NCI-H1694 (cell line): Measurements from ENCODE around the gene VAV3.
"Not testable (repeated sequence)": the region's sequence is repeated elsewhere in the genome, so short reads cannot be mapped to it uniquely, and the experiment has no call there.

Experiments
- DNase-seq: peaks from one replicate; lab custom pipeline; 2025; lab: John Stamatoyannopoulos, UW

The VAV3 gene

DNA sequence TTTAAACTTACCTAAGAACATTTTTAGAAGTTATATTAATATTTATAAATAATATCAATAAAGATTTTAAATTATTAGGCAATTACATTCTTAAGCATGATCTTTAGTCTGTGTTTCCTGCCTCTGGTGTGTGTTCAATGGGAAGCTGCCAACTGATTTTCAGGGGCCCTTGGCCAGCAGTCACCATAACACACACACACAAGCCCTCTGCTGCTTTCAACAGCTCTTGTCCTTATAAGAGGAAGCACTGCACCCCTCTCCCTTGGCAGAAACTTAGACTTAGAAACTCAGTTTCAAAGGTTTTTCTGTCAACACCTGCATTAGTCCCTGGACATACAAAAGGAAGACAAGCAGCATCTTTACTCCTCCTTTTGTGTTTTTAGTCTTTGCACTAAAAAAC, 81.4 kb downstream of the VAV3 start:
- DNase-seq: no peak

DNA sequence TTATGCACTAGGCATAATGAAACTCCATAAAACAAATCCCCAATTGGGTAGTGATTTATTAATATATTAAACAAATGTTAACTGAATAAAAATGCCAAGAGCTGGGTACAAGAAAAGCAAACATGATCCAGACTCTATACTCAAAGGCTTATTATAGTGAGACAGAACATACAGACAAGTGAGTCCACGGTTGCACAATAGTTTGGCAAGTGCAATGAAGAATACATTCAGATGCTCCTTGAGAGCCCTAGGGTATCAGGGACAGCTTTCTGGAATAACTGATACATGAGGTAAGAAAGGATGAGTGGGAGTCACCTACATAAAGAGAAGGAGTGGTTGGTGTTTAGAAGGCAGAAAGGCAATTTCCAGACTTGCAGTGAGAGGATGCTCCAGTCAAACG, 85.1 kb downstream of the VAV3 start:
- no peak for DNase-seq

DNA sequence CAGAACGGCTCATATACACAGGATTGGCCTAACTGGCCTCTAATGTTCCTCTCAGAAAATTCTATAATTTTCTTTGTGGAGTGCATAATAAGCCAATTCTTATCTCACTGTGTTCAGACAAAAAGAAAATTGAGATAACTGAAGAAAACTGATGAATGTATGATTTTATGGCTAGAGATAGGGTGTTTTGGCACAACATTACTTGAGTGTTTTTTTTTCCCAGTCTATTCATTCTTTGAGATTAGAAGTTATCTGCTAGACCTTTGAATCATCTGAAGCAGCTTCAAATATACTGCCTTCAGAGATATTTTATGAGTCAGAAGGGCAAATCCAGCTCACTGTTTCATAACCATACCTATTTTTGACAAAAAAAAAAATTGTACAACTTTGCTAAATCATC, 85.6 kb downstream of the VAV3 start:
- no peak for DNase-seq

DNA sequence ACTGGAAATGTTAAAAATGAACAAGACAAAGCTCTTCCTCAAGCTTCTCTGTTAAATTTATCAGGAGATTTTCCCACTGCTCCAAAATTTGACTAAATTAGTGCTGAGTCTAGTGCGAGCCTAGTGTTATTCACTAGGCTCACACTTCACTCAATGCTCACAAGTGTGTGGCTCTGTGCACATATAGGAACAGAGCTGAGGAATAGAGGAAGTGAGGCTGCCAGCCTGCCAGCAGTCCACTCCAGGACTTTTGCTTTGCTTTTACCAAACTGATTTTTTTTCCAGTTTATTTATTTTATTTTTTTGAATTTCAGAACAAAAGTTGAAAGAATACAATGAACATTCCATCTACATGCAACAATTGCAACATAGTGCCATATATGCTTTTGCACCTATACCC, 87.2 kb downstream of the VAV3 start:
- DNase-seq: no peak

DNA sequence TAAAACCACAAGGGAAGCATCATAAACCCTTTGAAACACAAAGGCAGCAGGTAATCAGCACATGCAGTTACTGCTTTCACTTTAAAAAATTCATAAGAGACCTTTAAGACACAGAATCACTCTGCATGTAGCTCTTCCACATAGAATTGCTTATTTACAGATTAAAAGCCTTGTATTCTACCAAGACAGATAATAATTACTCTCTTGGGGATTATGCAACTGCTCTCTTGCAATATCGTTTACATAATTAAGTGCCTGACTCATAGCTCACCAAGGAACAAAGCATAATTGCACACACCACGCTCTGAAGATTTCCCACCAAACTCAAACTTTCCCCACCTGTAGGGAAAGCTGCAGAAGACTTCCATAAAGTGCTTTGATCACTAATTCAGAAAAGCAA, 87.9 kb downstream of the VAV3 start:
- no peak for DNase-seq

DNA sequence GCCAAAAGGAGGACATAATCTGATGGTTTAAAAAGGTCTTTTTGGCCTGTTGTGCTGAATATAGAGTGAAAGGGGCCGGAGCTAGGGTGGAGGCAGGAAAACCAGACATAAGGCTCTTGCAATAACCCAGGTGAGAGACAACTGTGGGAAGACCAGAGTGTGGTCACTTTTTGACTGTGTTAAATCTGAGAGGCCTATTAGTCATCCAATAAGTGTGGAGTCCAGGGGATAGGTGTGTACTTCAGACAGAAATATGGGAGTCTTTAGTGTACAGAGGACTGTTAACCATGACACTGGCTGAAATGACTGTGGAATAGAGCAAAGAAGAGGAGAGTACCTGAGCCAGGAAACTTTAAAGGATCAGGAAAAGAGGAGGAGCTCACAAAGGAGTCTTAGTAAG, 89.3 kb downstream of the VAV3 start:
- DNase-seq: no peak

DNA sequence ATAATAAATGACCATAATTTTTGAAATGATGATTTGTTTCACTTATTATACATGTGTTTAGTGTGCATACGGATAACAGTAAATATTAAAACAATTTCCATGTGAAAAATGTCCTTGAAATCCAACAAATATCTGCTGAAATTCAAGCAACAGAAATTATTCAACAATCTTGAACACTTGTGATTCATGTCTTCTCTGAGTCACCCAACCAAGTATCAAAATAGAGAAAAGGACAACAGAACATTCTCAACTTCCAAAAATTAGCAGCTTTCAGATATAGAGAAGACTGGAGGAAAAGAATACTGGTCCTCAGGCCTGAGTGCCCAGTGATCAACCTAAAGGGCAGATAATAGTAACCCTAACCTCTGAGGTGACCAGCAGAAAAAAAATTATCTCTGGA, 90.8 kb downstream of the VAV3 start:
- DNase-seq: no peak

DNA sequence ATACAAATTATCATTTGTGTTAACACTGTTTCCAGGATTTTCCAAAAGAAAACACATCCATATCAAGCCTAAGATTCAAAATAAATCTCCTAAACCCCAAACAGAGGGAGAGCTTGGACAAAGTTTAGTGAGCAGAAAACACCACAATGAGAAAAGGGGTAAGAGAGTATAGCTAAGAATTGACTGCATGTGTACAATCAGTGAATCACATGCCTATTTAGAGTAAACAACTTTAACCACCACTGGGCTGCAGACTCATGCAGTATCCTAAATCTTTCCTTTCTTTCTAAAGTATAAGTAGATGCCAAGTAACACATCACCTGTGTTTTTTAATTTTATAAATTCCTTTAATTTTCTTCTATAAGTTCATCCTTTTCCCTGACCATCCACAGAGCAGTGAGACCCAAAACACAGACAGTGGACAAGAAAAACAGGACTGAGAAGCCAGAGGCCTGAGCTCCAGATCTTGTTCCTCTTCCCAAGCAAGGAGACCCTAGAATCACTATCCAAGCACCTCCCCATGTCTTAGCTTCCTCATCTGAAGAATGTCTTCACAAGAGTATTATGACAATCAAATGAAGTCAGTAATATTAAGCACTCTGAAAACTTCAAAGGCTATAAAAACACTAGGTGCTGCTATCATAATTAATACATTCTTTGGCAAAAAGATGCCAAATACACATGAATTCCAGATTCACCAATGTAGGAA, 93.1 kb downstream of the VAV3 start:
- no peak for DNase-seq

DNA sequence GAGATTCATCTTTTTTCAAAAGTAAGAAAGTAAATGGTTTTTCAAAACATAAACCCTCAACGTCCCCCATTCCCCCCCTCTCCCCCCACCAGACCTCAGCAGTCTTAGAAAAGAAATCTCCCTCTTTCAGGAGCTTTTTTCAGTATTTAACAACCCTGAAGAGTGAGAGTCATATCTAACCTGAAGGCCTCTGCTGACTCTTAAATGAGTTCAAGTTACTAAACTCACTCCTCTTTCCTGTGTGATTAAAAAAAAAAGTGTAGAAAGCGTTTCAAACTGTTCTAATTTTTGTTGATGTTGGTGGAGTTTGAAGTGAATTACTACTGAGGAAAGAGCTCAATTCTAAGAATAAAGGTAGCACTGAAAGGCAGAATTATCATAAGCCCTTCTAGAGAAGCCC, 93.7 kb downstream of the VAV3 start:
- DNase-seq: no peak

DNA sequence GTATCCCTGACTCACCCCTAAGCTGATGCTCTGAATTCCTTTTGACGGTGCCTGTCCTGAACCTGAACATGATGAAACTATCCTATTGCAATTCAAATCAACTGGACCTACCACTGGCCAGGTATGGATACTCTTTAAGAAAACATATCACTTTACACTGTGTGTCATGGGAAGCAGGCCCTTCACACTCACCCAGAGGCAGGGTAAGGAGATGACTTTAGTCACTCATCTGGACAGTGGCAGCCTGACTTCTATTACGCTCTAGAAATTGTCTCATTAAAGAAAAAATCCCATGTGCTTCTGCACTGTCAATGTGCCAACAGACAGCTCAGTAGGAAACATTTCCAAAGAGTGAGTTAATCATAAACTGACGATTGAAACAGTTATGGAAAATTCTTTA, 94.3 kb downstream of the VAV3 start:
- DNase-seq: no peak

DNA sequence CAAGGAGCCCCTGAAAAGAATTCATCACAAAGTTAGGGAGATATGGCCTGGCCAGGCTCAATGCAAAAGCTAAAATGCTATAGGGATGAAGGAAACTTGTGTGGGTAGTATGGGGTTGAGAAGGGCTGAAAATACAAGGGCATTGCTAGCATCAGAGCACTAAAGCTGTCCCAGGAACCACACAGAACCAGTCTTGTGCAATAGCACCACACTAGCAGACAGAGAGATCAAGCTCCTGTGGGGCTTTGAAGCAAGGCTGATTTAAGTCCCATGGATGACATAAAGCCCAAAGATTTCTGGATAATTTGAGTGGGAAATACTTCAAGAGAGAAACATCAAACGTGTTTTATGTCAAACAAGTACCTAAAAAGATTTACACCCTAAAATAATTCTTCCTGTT, 97.1 kb downstream of the VAV3 start:
- DNase-seq: no peak

DNA sequence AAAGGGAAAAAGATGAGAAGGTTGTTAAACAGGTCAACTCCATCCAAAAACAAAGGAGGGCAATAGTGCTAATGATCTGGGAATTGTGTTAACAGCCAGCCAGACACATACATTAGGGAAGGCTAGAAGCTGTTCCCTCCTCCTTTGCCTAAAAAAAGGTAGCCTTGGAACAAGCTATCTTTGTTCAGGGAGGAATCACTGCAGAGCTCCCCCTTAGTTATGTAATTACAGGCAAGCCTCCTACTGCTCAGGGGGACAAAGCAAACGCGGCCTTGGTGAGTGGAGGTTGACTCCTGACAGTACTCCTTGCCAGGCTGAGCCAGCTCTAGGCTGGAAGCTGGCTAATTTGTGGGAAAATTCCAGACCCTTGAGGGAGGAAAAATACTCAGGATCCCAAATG, 97.6 kb downstream of the VAV3 start:
- no peak for DNase-seq

DNA sequence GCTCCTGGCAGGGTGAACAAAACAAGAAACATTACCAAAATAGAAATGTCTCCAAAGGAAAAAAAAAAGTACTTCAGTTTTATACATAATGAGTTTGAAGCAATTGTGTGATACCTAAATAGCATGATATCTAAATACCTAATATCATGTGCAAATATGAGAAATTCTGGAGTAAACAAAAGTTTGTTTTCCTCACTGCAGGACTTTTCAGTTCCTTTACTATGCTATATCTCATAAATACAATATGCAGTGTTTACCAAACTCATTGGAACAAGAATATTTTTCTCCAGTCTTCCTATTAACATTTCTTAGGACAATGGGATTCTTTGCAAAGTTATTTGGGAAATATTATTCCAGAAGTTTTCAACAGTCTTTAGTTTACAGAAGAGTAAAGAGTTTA, 98.1 kb downstream of the VAV3 start:
- no peak for DNase-seq

DNA sequence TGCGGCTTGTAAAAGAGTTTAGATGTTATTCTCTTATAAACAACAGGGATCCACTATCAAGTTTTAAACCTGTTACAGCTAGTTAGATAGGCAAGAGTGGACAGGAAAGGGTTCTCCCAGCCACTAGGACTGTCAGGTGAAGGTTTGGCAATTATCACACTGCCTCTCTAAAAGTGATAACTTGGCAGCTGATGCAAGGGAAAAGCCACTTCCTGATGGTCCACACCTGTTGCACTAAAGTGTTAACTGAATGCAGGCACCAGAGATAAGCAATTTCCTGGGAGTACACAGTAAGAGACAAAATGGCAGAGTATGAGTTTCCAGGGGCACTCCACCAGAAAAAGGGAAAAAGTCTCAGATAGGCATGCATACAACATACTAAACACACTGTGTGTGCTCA, 99.4 kb downstream of the VAV3 start:
- DNase-seq: no peak

DNA sequence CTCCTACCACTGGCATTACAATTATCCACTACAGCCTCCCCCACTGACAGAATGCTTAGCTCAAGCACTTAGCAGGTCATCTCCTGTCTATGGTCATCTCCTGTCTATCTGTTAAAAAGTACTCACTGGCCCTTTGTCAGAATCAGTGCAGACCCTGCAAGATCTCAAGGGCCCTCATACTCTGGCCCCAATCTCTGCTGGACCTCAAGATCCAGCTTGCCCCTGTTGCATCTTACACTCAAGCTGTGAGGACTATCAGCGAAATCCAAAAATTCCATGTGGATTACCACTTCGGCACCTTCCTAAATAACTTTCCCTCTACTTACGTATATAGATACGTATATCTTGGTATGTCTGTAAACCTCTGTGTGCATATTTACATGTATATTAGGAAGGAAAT, 101.6 kb downstream of the VAV3 start:
- DNase-seq: no peak

DNA sequence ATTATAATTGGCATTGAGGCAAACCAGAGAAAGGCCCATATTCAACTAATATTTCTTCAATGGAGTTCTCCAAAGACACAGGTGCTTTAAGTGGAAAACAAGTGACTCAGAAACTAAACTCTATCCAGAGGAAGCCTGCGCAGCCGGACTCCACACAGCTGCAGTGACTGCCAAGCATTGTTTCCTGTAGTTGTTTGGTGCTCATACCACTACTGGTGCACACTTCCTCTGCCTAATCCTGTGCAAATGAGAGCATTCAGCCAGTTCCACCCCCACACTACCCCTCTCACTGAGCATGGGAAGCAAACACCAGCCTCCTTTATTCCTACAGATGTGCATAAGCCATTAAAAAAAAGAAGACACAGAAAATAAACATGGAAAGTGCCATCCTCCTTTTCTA, 102.9 kb downstream of the VAV3 start:
- DNase-seq: no peak

DNA sequence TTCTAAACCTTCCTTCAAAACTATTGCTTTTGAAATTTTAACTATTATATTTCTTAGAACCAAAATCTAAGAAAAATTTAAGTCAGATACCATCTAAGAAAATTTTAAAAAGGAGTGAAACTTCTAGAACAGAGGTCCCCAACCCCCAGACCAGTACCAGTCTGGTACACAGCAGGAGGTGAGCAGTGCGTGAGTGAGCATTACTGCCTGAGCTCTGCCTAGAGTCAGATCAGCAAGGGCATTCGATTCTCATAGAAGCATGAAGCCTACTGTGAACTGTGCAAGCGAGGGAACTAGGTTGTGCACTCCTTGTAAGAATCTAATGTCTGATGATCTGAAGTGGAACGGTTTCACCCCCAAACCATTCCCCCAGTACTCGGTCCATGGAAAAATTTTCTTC, 106.7 kb downstream of the VAV3 start:
- DNase-seq: no peak

DNA sequence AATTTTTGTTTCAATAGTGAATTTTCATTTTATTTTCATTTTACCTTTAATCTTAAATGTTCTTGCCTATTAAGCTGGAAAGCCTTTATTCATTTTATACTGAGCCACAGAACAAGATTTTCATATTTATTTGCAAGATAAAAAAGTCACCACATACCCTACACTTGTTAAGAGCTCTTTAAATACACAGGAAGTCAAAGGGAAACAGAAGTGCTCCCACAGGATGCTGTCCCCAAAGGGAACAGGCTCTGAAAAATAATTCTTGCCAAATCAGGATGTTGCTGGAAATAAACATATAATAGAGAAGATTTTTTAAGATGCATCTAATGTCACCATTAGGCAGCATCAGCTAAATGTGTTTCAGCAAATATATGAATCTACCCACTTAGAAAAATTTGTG, 113.6 kb downstream of the VAV3 start:
- DNase-seq: no peak

DNA sequence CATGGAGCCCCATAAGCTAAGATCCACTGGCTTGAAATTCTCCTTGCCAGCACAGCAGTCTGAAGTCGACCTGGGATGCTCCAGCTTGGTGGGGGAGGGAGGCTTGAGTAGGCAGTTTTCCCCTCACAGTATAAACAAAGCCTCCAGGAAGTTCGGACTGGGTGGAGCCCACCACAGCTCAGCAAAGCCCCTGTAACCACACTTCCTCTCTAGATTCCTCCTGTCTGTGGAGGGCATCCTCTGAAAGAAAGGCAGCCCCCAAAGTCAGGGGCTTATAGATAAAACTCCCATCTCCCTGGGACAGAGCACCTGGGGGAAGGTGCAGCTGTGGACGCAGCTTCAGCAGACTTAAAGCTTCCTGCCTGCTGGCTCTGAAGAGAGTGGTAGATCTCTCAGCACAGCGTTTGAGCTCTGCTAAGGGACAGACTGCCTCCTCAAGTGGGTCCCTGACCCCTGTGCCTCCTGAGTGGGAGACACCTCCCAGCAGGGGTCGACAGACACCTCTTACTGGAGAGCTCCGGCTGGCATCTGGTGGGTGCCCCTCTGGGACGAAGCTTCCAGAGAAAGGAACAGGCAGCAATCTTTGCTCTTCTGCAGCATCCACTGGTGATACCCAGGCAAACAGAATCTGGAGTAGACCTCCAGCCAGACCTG, 120.3 kb downstream of the VAV3 start:
- not testable (repeated sequence) for DNase-seq

DNA sequence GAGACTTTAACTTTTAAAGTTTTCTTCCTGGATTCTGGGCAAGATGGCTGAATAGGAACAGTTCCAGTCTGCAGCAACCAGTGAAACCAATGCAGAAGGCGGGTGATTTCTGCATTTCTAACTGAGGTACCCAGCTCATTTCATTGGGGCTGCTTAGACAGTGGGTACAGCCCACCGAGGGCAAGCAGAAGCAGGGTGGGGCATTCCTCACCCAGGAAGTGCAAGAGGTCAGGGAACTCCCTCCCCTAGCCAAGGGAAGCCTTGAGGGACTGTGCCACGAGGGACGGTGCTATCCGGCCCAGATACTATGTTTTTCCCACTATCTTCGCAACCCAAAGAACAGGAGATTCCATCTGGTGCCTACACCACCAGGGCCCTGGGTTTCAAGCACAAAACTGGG, 121.0 kb downstream of the VAV3 start:
- no peak for DNase-seq

DNA sequence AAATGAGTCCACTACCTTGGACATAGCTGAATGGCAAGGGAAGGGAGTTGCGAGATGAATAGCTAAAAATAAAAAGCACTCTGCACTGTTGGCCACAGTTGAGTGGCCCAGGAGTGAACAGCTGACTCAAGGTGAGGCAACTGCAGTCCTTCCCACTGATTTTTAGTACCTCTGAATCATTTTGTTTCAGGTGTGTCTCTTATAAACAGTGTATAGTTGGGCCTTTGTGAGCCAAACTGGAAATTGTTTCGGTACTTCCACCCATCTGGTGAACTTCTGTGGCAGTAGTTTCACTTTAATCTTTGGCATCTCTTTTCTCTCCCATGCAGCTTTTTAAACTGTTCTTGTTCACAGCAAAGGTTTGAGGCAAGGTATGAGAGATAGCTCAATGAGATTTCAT, 122.7 kb downstream of the VAV3 start:
- DNase-seq: no peak

DNA sequence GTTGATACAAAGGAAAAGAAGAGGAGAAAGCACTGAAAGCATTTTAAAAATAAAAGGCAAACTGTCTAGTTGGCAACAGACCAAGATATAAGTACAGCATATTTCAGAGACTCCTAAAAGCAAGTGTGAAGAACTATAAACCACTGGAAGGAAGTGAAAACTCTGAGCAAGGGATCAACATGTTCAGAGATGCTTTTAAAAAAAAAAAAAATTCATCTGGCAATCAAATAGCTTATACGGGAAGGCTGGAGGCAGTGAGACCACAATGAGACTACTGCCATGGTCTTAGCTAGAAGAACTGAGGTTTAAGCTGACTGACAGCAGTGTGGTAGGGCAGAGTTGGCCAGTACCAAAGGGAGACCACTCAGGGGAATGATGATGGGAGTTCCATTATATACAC, 124.3 kb downstream of the VAV3 start:
- DNase-seq: no peak

DNA sequence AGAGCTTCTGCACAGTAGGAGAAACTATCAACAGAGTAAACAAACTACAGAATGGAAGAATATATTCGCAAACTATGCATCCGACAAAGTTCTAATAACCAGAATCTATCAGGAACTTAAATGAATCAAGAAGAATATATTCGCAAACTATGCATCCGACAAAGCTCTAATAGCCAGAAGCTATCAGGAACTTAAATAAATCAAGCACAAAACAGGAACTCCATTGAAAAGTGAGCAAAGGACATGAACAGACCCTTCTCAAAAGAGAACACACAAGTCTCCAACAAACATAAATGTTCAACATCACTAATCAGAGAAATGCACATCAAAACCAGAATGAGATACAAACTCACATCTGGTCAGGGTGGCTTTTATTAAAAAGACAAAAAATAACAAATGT, 126.9 kb downstream of the VAV3 start:
- no peak for DNase-seq

DNA sequence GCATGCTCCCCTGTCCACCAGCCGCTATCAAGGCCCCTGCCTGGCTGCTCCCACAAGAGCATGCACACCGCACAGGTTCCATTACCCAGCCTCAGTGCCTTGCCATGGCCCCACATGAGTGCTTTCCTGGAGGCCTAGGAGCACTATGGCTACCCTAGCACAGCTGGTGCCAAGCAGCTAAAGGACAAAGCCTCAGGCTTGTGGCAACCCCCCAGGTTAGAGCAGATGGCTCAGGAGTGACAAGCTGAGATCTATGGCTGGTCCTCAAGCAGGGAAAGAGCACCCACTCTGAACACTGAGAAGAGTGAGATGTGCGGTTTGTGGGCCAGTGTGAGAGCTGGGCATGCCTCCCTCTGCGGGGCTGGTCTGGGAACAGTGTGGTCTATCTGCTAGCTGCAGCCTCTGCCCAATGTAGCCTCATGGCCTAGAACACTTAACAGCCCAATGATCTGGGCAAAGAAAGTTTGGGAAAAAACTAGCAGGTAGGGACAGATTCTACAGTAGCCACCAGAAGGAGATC, 129.8 kb downstream of the VAV3 start:
- DNase-seq: no peak
